ENCODE measurements around the gene KIF12. TPM values are rescaled to one million over a fixed set of nuclear protein-coding genes. Genes with fewer than 3 reads are reported as not detected.

Gene KIF12
- polyA plus RNA-seq, 1 donor (not counting 4 experiments of a cell fraction or from before 2014, with no cell fraction given) = 1.5 TPM

- H3K9me3 ChIP-seq (ENCODE audit: control insufficient read depth, low read depth, low read length) = no peaks in the 10 kb centered on the region
- H3K27ac ChIP-seq (ENCODE audit: control insufficient read depth, insufficient read depth, low read length) = no peak overlapping the region
- no peak overlapping the region for H2AFZ ChIP-seq (ENCODE audit: control insufficient read depth, low read length)
- no peak overlapping the region for H3K4me2 ChIP-seq (ENCODE audit: control insufficient read depth, extremely low read depth, insufficient read depth, low read depth, low read length)
- no peak overlapping the region for H3K4me3 ChIP-seq (ENCODE audit: control insufficient read depth in 2 of 3, extremely low read depth in 1 of 3, insufficient read depth in 2 of 3, low read depth in 1 of 3, low read length in 3 of 3)
- no peak overlapping the region for H3K9ac ChIP-seq (ENCODE audit: control insufficient read depth, extremely low read depth, insufficient read depth, low read length)
- H3K36me3 ChIP-seq (ENCODE audit: control insufficient read depth in 2 of 2, extremely low read depth in 1 of 2, insufficient read depth in 2 of 2, low read length in 2 of 2) = no peaks in the 10 kb centered on the region
- TF ChIP-seq EZH2 (IDR thresholded peaks at IDR 0.05; ENCODE audit: low read length) = no peak
- TF ChIP-seq, protein P1, sequence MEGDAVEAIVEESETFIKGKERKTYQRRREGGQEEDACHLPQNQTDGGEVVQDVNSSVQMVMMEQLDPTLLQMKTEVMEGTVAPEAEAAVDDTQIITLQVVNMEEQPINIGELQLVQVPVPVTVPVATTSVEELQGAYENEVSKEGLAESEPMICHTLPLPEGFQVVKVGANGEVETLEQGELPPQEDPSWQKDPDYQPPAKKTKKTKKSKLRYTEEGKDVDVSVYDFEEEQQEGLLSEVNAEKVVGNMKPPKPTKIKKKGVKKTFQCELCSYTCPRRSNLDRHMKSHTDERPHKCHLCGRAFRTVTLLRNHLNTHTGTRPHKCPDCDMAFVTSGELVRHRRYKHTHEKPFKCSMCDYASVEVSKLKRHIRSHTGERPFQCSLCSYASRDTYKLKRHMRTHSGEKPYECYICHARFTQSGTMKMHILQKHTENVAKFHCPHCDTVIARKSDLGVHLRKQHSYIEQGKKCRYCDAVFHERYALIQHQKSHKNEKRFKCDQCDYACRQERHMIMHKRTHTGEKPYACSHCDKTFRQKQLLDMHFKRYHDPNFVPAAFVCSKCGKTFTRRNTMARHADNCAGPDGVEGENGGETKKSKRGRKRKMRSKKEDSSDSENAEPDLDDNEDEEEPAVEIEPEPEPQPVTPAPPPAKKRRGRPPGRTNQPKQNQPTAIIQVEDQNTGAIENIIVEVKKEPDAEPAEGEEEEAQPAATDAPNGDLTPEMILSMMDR (optimal IDR thresholded peaks at IDR 0.05 in 1 of 3, IDR thresholded peaks at IDR 0.05 in 1 of 3, conservative IDR thresholded peaks at IDR 0.05 in 1 of 3; ENCODE audit: extremely low read depth in 1 of 3, insufficient read depth in 2 of 3, low read length in 3 of 3) = no peak
- H4K20me1 ChIP-seq (ENCODE audit: control insufficient read depth, extremely low read depth, insufficient read depth, low read length) = no peaks in the 10 kb centered on the region
- FAIRE-seq = no peak
- H3K9me1 ChIP-seq (ENCODE audit: control insufficient read depth, extremely low read depth, insufficient read depth, low read length) = no peaks in the 10 kb centered on the region
- dilution Hi-C loops (cut with MboI; ENCODE audit: extremely low pct_ligation_motif_present, low sequenced_read_pairs) = no loop called here
- no peak for DNase-seq (ENCODE audit: low read depth, low spot score)
- H3K79me2 ChIP-seq (ENCODE audit: control insufficient read depth, insufficient read depth, low read length) = no peaks in the 10 kb centered on the region
- H3K4me1 ChIP-seq (ENCODE audit: control insufficient read depth, extremely low read depth, insufficient read depth, low read length) = no peaks in the 10 kb centered on the region
- peaks cover 17% of the 10 kb centered on the region for H3K27me3 ChIP-seq (ENCODE audit: control insufficient read depth, extremely low read depth, insufficient read depth, low read length)
Measured at GRCh38 chr9:114132550-114132918, 33.4 kb upstream of the KIF12 start.

DNA sequence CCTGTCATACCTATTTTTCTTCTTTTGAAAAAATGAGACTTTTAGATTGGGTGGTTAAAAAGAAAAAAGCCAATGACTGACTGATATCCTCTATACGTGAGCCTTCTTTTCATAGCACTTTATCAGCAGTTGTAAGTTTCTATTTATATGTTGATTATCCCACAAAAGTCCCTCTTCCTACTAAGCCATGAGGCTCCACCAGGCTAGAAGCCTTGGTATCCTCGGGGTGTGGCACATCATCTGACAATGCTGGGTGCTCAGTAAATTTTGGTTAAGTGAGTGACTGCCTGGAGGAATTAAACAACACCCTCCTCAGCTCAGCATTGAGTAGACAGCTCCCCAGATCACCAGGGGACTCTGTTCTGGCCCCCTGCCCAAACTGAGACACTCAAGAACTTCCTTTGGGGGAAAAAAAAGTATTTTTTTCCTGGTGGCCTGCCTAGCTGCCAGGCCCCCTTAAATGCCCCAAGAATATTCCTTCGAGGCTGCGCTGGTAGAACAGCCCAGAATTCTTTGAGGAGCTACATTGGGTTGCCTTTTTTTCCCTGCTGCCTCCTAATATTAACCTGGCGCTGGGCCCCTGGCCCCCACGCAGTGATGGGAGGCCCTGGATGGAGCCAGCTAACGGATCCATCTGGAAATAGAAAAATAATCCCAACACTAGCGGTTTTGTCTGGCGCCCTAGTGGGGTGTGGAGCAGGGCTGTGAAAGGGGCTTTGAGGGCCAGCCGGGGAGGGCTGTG, 32.9 kb upstream of the KIF12 start:
- no peaks in the 10 kb centered on the region for H3K36me3 ChIP-seq (ENCODE audit: control insufficient read depth in 2 of 2, extremely low read depth in 1 of 2, insufficient read depth in 2 of 2, low read length in 2 of 2)
- TF ChIP-seq, protein P1 (optimal IDR thresholded peaks at IDR 0.05 in 1 of 3, IDR thresholded peaks at IDR 0.05 in 1 of 3, conservative IDR thresholded peaks at IDR 0.05 in 1 of 3; ENCODE audit: extremely low read depth in 1 of 3, insufficient read depth in 2 of 3, low read length in 3 of 3) = no peak
- no peak for TF ChIP-seq EZH2 (IDR thresholded peaks at IDR 0.05; ENCODE audit: low read length)

More for the DNA sequence above, 32.9 kb upstream of the KIF12 start:
- Histone ChIP-seq H4K20me1 (ENCODE audit: control insufficient read depth, extremely low read depth, insufficient read depth, low read length) (no peaks in the 10 kb centered on the region), H3K79me2 (ENCODE audit: control insufficient read depth, insufficient read depth, low read length) (no peaks in the 10 kb centered on the region), H3K4me2 (ENCODE audit: control insufficient read depth, extremely low read depth, insufficient read depth, low read depth, low read length) (no peak overlapping the region), H3K9ac (ENCODE audit: control insufficient read depth, extremely low read depth, insufficient read depth, low read length) (no peak overlapping the region), H3K27ac (ENCODE audit: control insufficient read depth, insufficient read depth, low read length) (no peak overlapping the region), H3K4me3 (ENCODE audit: control insufficient read depth in 2 of 3, extremely low read depth in 1 of 3, insufficient read depth in 2 of 3, low read depth in 1 of 3, low read length in 3 of 3) (no peak overlapping the region), H3K27me3 (ENCODE audit: control insufficient read depth, extremely low read depth, insufficient read depth, low read length) (peaks cover 21% of the 10 kb centered on the region), H3K4me1 (ENCODE audit: control insufficient read depth, extremely low read depth, insufficient read depth, low read length) (no peaks in the 10 kb centered on the region), H3K9me3 (ENCODE audit: control insufficient read depth, low read depth, low read length) (no peaks in the 10 kb centered on the region), H3K9me1 (ENCODE audit: control insufficient read depth, extremely low read depth, insufficient read depth, low read length) (no peaks in the 10 kb centered on the region), H2AFZ (ENCODE audit: control insufficient read depth, low read length) (no peak overlapping the region)
- DNase-seq (ENCODE audit: low read depth, low spot score) (no peak), FAIRE-seq (no peak)
- dilution Hi-C loops (cut with MboI; ENCODE audit: extremely low pct_ligation_motif_present, low sequenced_read_pairs) = no loop called here

Data from keratinocyte (primary cell).